ENCODE results near the gene CAMK2N2. TPM values are rescaled to one million over a fixed set of nuclear protein-coding genes. Genes with fewer than 3 reads are reported as not detected.

CAMK2N2 gene
- 1 to 10 TPM in 1 of 2 donors, under 1 TPM in 1; 0.33 to 1.8 TPM for total RNA-seq
- 4.8 TPM for polyA plus RNA-seq (2013, experiment 1 of 2)
- 3.8 TPM for polyA plus RNA-seq (2013, experiment 2 of 2)
- long read RNA-seq, experiment 1: 0 reads
- long read RNA-seq, experiment 2: 0 reads
- long read RNA-seq, experiment 3: 0 reads
- long read RNA-seq, experiment 4: 0 reads

DNA sequence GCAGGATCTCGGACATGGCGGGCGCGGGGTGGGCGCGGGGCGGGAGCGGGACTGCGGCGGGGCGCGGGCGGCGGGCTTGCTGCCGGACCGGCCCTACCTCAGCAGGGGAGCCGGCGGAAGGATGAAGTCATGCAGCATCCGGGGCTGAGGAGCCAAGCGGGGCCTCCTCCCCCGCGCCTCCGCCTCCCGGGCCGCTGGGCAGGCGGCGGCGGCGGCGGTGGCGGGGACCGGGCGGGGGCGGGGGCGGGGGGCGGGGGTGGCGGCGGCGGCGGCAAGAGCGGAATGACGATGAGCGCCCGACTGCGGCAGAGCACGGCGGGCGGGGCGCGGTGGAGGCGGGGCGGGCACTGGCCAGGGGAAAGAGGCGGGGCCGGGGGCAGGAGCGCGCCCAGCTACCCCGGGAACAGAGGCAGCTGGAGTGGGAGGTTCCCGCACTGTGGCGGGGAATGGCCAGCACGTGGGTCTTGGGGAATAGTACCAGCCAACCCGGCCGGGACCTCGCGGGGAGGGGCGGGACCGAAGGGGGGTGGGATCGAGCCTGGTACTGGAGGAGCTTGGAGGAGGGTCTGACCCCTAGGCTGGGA is at the start of gene CAMK2N2:
TSS of gene CAMK2N2 (minus strand) at position 284 of the 584 bp plus-strand sequence. CDS start at position 16, 268 bp downstream.
- TF ChIP-seq, protein P1, sequence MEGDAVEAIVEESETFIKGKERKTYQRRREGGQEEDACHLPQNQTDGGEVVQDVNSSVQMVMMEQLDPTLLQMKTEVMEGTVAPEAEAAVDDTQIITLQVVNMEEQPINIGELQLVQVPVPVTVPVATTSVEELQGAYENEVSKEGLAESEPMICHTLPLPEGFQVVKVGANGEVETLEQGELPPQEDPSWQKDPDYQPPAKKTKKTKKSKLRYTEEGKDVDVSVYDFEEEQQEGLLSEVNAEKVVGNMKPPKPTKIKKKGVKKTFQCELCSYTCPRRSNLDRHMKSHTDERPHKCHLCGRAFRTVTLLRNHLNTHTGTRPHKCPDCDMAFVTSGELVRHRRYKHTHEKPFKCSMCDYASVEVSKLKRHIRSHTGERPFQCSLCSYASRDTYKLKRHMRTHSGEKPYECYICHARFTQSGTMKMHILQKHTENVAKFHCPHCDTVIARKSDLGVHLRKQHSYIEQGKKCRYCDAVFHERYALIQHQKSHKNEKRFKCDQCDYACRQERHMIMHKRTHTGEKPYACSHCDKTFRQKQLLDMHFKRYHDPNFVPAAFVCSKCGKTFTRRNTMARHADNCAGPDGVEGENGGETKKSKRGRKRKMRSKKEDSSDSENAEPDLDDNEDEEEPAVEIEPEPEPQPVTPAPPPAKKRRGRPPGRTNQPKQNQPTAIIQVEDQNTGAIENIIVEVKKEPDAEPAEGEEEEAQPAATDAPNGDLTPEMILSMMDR (conservative IDR thresholded peaks at IDR 0.05): no peak
- H3K27ac ChIP-seq (ENCODE audit: low read depth, low read length): no peak within 1 kb of the TSS
- H3K27me3 ChIP-seq (ENCODE audit: control insufficient read depth, insufficient read depth, low read length, poor library complexity, severe bottlenecking): peaks cover 86% of the 10 kb centered on the region
- H3K4me1 Mint-ChIP-seq: peaks cover 14% of the 10 kb centered on the region
- H3K9me3 Mint-ChIP-seq: no peaks in the 10 kb centered on the region
- 0 to 8% methylated on average over 7 to 67 of the region's 67 CpGs for WGBS, 2 experiments (ENCODE audit: insufficient coverage in 1 of 2, insufficient read length in 1 of 2)
- peak within 1 kb of the TSS; percentile 66 for H3K4me3 Mint-ChIP-seq
- peak within 1 kb of the TSS; percentile 44 for H3K27ac Mint-ChIP-seq
- H3K36me3 ChIP-seq (ENCODE audit: control insufficient read depth, insufficient read depth, low read length): no peaks in the 10 kb centered on the region
- peaks cover 6% of the 10 kb centered on the region for H3K36me3 Mint-ChIP-seq (ENCODE audit: low read depth)
- DNase-seq: peak; percentile 95
- H3K27me3 Mint-ChIP-seq (ENCODE audit: insufficient read depth): peaks cover 85% of the 10 kb centered on the region
- H3K9ac ChIP-seq (ENCODE audit: extremely low read depth, low read length, poor library complexity, severe bottlenecking): no peak within 1 kb of the TSS
- H3K9me3 ChIP-seq (ENCODE audit: control insufficient read depth, low read length): no peaks in the 10 kb centered on the region
- H3K4me3 ChIP-seq (ENCODE audit: low read length): peak within 1 kb of the TSS; percentile 74
- no peaks in the 10 kb centered on the region for H3K4me1 ChIP-seq (ENCODE audit: control insufficient read depth, insufficient read depth, low read length)

GRCh38 chr3:184308744-184309143 is 47.4 kb upstream of the CAMK2N2 start:
- no peaks in the 10 kb centered on the region for H3K4me1 Mint-ChIP-seq
- no peaks in the 10 kb centered on the region for H3K9me3 Mint-ChIP-seq
- no peak for DNase-seq
- Histone ChIP-seq H3K4me3 (ENCODE audit: low read length) (no peak overlapping the region), H3K9me3 (ENCODE audit: control insufficient read depth, low read length) (no peaks in the 10 kb centered on the region), H3K4me1 (ENCODE audit: control insufficient read depth, insufficient read depth, low read length) (no peaks in the 10 kb centered on the region), H3K36me3 (ENCODE audit: control insufficient read depth, insufficient read depth, low read length) (peaks cover 55% of the 10 kb centered on the region), H3K27ac (ENCODE audit: low read depth, low read length) (no peak overlapping the region), H3K9ac (ENCODE audit: extremely low read depth, low read length, poor library complexity, severe bottlenecking) (no peak overlapping the region), H3K27me3 (ENCODE audit: control insufficient read depth, insufficient read depth, low read length, poor library complexity, severe bottlenecking) (no peaks in the 10 kb centered on the region)
- no peak overlapping the region for H3K27ac Mint-ChIP-seq
- H3K4me3 Mint-ChIP-seq: no peak overlapping the region
- TF ChIP-seq, protein P1 (conservative IDR thresholded peaks at IDR 0.05): peak; percentile 31
- 89 to 94% methylated on average over 6 to 7 of the region's 7 CpGs for WGBS, 2 experiments (ENCODE audit: insufficient coverage in 1 of 2, insufficient read length in 1 of 2)
- peaks cover 59% of the 10 kb centered on the region for H3K36me3 Mint-ChIP-seq (ENCODE audit: low read depth)
- no peaks in the 10 kb centered on the region for H3K27me3 Mint-ChIP-seq (ENCODE audit: insufficient read depth)

GRCh38 chr3:184307915-184308314 is 46.6 kb upstream of the CAMK2N2 start:
- H3K27me3 Mint-ChIP-seq (ENCODE audit: insufficient read depth): no peaks in the 10 kb centered on the region
- H3K4me1 Mint-ChIP-seq: no peaks in the 10 kb centered on the region
- Histone ChIP-seq H3K36me3 (ENCODE audit: control insufficient read depth, insufficient read depth, low read length) (peaks cover 63% of the 10 kb centered on the region), H3K27me3 (ENCODE audit: control insufficient read depth, insufficient read depth, low read length, poor library complexity, severe bottlenecking) (no peaks in the 10 kb centered on the region), H3K27ac (ENCODE audit: low read depth, low read length) (no peak overlapping the region), H3K4me3 (ENCODE audit: low read length) (no peak overlapping the region), H3K9ac (ENCODE audit: extremely low read depth, low read length, poor library complexity, severe bottlenecking) (no peak overlapping the region), H3K4me1 (ENCODE audit: control insufficient read depth, insufficient read depth, low read length) (no peaks in the 10 kb centered on the region), H3K9me3 (ENCODE audit: control insufficient read depth, low read length) (no peaks in the 10 kb centered on the region)
- peaks cover 67% of the 10 kb centered on the region for H3K36me3 Mint-ChIP-seq (ENCODE audit: low read depth)
- TF ChIP-seq, protein P1 (conservative IDR thresholded peaks at IDR 0.05): no peak
- no peak overlapping the region for H3K27ac Mint-ChIP-seq
- H3K4me3 Mint-ChIP-seq: no peak overlapping the region
- DNase-seq: no peak
- WGBS, 2 experiments (ENCODE audit: insufficient coverage in 1 of 2, insufficient read length in 1 of 2): 95 to 100% methylated on average over 4 to 9 of the region's 9 CpGs
- no peaks in the 10 kb centered on the region for H3K9me3 Mint-ChIP-seq
